Kidney (tissue), 14 donors: ENCODE results near the gene FAM53B. TPM values are rescaled to one million over a fixed set of nuclear protein-coding genes. Genes with fewer than 3 reads are reported as not detected.

Experiments
- DNase-seq, 5 donors: peaks; one replicate each; pipeline ENCODE4 v3.0.0-alpha.2; 2013 to 2020
- FAIRE-seq: peaks from 2 replicates; lab custom pipeline; 2012; peaks lifted over from hg19 to GRCh38; lab: Jason Lieb, UNC
- H3K27ac ChIP-seq, 2 donors: one replicate each; pipeline ENCODE4 v1.7.0; 2013; ENCODE audit warnings: low read depth in 2 of 2, low read length in 2 of 2, inconsistent platforms in 1 of 2
- H3K27me3 ChIP-seq: one replicate; pipeline ENCODE4 v1.7.1; 2013; ENCODE audit warnings: low read length, inconsistent platforms; ENCODE audit not compliant: control insufficient read depth, insufficient read depth
- H3K36me3 ChIP-seq, 3 donors: one replicate each; pipeline versions ENCODE4 v1.7.0 to v1.7.1; 2013; ENCODE audit warnings: low read length in 3 of 3, control low read depth in 1 of 3, inconsistent platforms in 1 of 3; ENCODE audit not compliant: insufficient read depth in 3 of 3, control insufficient read depth in 2 of 3
- H3K4me1 ChIP-seq, 3 donors: one replicate each; pipeline versions ENCODE4 v1.7.0 to v1.7.1; 2013; ENCODE audit warnings: low read length in 3 of 3, inconsistent platforms in 1 of 3, low read depth in 1 of 3; ENCODE audit not compliant: control insufficient read depth in 2 of 3, insufficient read depth in 2 of 3
- H3K4me3 ChIP-seq, 3 donors: one replicate each; pipeline versions ENCODE4 v1.7.0 to v1.8.1; 2013; ENCODE audit warnings: low read length in 3 of 3, control low read depth in 1 of 3, inconsistent platforms in 1 of 3
- H3K9ac ChIP-seq, 3 donors: one replicate each; pipeline versions ENCODE4 v1.7.0 to v1.7.1; 2013; ENCODE audit warnings: low read length in 3 of 3, control low read depth in 1 of 3, inconsistent platforms in 1 of 3
- H3K9me3 ChIP-seq, 3 donors: one replicate each; pipeline versions ENCODE4 v1.7.0 to v1.7.1; 2013; ENCODE audit warnings: low read length in 3 of 3, control low read depth in 1 of 3, inconsistent platforms in 1 of 3; ENCODE audit not compliant: control insufficient read depth in 2 of 3, insufficient read depth in 1 of 3
- CTCF ChIP-seq: IDR thresholded peaks from 3 replicates; pipeline ENCODE4 v1.5.1; 2012; ENCODE audit warnings: mild to moderate bottlenecking, moderate library complexity, borderline replicate concordance; ENCODE audit not compliant: insufficient read depth; ENCODE audit errors: extremely low read depth
- intact Hi-C: fragments of 100-400 bp; cut with DNase I; formaldehyde crosslinking; loops from one replicate; pipeline ENCODE4 v1.11.1; 2022
- polyA plus RNA-seq: library from polyadenylated mRNA; stranded (reverse); fragments of 350-450 nt; fragmentation: Illumina TruSeq; extraction: RNeasy Lipid Tissue Mini Kit (QIAGEN cat#74804); gene quantifications from one replicate; pipeline ENCODE4 v1.2.3, GENCODE V29; 2014; ENCODE audit warnings: low read depth, low replicate concordance; ENCODE audit not compliant: insufficient read depth
- total RNA-seq: library from RNA; stranded (reverse); fragmentation: NEBNext Ultra II Directional; extraction: Animal tissue kit (Norgen Biotek cat#: 25700); gene quantifications from one replicate; pipeline ENCODE4 v1.2.1, GENCODE V29; 2021
- donor health status: control.
- donor health status: control.
- donor health status: control.
- donor health status: control.
- donor health status: control.
- donor health status: DM: yes; HTN: yes; CAD: no.
- donor health status: Normal renal cell carcinoma (clear cell type).

FAM53B gene
- total and polyA plus RNA-seq, 2 donors from 2014 or later: 11.8 to 30.0 TPM

GRCh38 chr10:124677293-124677699 is 66.9 kb downstream of the FAM53B start:
- H3K27ac ChIP-seq: no peak overlapping the region
- FAIRE-seq (no peak), DNase-seq (peak in 1 of 5 donors; percentile 38)
- intact Hi-C loops: no loop called here
- peak overlapping the region in 1 of 3 donors; percentile 2 for H3K9ac ChIP-seq
- no peaks in the 10 kb centered on the region for H3K27me3 ChIP-seq
- no peaks in the 10 kb centered on the region for H3K9me3 ChIP-seq
- TF ChIP-seq CTCF: no peak
- peaks cover 0 to 14% (median 8%) of the 10 kb centered on the region in 3 donors for H3K36me3 ChIP-seq
- peaks cover 6 to 43% (median 14%) of the 10 kb centered on the region in 3 donors for H3K4me1 ChIP-seq
- H3K4me3 ChIP-seq: no peak overlapping the region

GRCh38 chr10:124676416-124677062 is 67.6 kb downstream of the FAM53B start:
- TF ChIP-seq CTCF: no peak
- Histone ChIP-seq H3K27ac (no peak overlapping the region), H3K36me3 (peaks cover 0 to 12% (median 5%) of the 10 kb centered on the region in 3 donors), H3K9me3 (no peaks in the 10 kb centered on the region), H3K4me3 (no peak overlapping the region), H3K27me3 (no peaks in the 10 kb centered on the region), H3K4me1 (peaks cover 6 to 49% (median 18%) of the 10 kb centered on the region in 3 donors), H3K9ac (peak overlapping the region in 1 of 3 donors; percentile 2)
- DNase-seq (peak; percentile 70 to 89 (median 75)), FAIRE-seq (no peak)
- intact Hi-C loops: no loop called here

DNA sequence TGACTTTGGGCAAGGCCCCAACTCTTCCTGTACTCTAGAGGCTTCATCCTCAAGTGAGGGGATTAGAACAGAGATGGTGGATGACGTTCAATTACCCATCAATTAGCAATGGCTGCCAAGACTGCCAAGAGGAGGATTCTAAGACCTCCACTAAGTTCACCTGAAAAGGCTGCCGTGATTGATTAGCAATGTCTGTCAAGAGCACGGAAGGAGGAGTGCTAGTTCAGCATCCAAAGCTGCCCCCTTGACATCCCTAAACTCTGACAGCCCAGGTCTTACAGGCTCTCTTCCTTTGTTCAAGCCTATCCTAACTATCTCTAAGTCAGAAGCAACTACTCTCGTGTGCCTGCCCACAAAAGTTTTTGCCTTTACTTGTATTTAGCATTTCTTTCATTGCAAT is 68.4 kb downstream of the FAM53B start:
- Histone ChIP-seq H3K27ac (no peak overlapping the region), H3K27me3 (no peaks in the 10 kb centered on the region), H3K9ac (no peak overlapping the region), H3K4me1 (peaks cover 6 to 52% (median 18%) of the 10 kb centered on the region in 3 donors), H3K9me3 (no peaks in the 10 kb centered on the region), H3K36me3 (peaks cover 0 to 6% (median 2%) of the 10 kb centered on the region in 3 donors), H3K4me3 (no peak overlapping the region)
- DNase-seq (no peak), FAIRE-seq (no peak)
- intact Hi-C loops: no loop called here
- no peak for TF ChIP-seq CTCF
